Osteocyte (in vitro differentiated cells): Measurements from ENCODE around the gene TRIM14. TPM values are rescaled to one million over a fixed set of nuclear protein-coding genes. Genes with fewer than 3 reads are reported as not detected.

ENCODE experiments used
- DNase-seq: peaks from one replicate; pipeline ENCODE4 v3.0.0; 2021; ENCODE audit warnings: mixed read lengths; ENCODE audit not compliant: unreplicated experiment; ENCODE audit errors: extremely low spot score
- H3K27ac Mint-ChIP-seq: one replicate; pipeline ENCODE4 v1.8.0; 2021; ENCODE audit warnings: mild to moderate bottlenecking, mixed read lengths; ENCODE audit not compliant: unreplicated experiment
- H3K27me3 Mint-ChIP-seq: one replicate; pipeline ENCODE4 v1.8.0; 2021; ENCODE audit warnings: mixed read lengths; ENCODE audit not compliant: unreplicated experiment
- H3K36me3 Mint-ChIP-seq: one replicate; pipeline ENCODE4 v1.8.0; 2021; ENCODE audit warnings: mixed read lengths; ENCODE audit not compliant: unreplicated experiment
- H3K4me1 Mint-ChIP-seq: one replicate; pipeline ENCODE4 v1.8.0; 2021; ENCODE audit warnings: mixed read lengths; ENCODE audit not compliant: unreplicated experiment
- H3K4me3 Mint-ChIP-seq: one replicate; pipeline ENCODE4 v1.8.0; 2021; ENCODE audit warnings: mild to moderate bottlenecking, moderate library complexity, mixed read lengths; ENCODE audit not compliant: unreplicated experiment
- H3K9me3 Mint-ChIP-seq: one replicate; pipeline ENCODE4 v1.8.0; 2021; ENCODE audit warnings: mixed read lengths; ENCODE audit not compliant: unreplicated experiment
- CTCF ChIP-seq: fragments of 200-600 bp; sonication (generic); IDR thresholded peaks from 2 replicates; pipeline ENCODE4 v1.5.0; 2021; ENCODE audit warnings: antibody characterized with exemption, mild to moderate bottlenecking, moderate library complexity
- total RNA-seq: library from RNA; stranded (reverse); gene quantifications from 2 replicates; pipeline ENCODE4 v1.2.1, GENCODE V29; 2021

TRIM14 gene
- total RNA-seq, 1 donor from 2014 or later = 0.48 TPM

GRCh38 chr9:98101868-98102273 is 17.2 kb downstream of the TRIM14 start:
- H3K36me3 Mint-ChIP-seq = no peaks in the 10 kb centered on the region
- no peaks in the 10 kb centered on the region for H3K27me3 Mint-ChIP-seq
- TF ChIP-seq CTCF = no peak
- H3K27ac Mint-ChIP-seq = no peak overlapping the region
- no peak for DNase-seq
- no peaks in the 10 kb centered on the region for H3K9me3 Mint-ChIP-seq
- H3K4me1 Mint-ChIP-seq = no peaks in the 10 kb centered on the region
- H3K4me3 Mint-ChIP-seq = no peak overlapping the region

- TF ChIP-seq CTCF = no peak
- DNase-seq = no peak
- Mint-ChIP-seq H3K27me3 (no peaks in the 10 kb centered on the region), H3K4me3 (no peak overlapping the region), H3K4me1 (no peaks in the 10 kb centered on the region), H3K36me3 (no peaks in the 10 kb centered on the region), H3K27ac (no peak overlapping the region), H3K9me3 (no peaks in the 10 kb centered on the region)
Measured at GRCh38 chr9:98101416-98101815, 17.6 kb downstream of the TRIM14 start.

- TF ChIP-seq CTCF = no peak
- Mint-ChIP-seq H3K4me1 (no peaks in the 10 kb centered on the region), H3K27me3 (no peaks in the 10 kb centered on the region), H3K9me3 (no peaks in the 10 kb centered on the region), H3K36me3 (no peaks in the 10 kb centered on the region), H3K27ac (no peak overlapping the region), H3K4me3 (no peak overlapping the region)
- DNase-seq = no peak
Measured at GRCh38 chr9:98100456-98100855, 18.6 kb downstream of the TRIM14 start.

GRCh38 chr9:98099898-98100297 is 19.1 kb downstream of the TRIM14 start:
- DNase-seq = no peak
- H3K36me3 Mint-ChIP-seq = no peaks in the 10 kb centered on the region
- no peaks in the 10 kb centered on the region for H3K4me1 Mint-ChIP-seq
- H3K9me3 Mint-ChIP-seq = no peaks in the 10 kb centered on the region
- no peaks in the 10 kb centered on the region for H3K27me3 Mint-ChIP-seq
- H3K27ac Mint-ChIP-seq = no peak overlapping the region
- no peak overlapping the region for H3K4me3 Mint-ChIP-seq
- no peak for TF ChIP-seq CTCF

GRCh38 chr9:98099346-98099745 is 19.7 kb downstream of the TRIM14 start:
- H3K27ac Mint-ChIP-seq = no peak overlapping the region
- no peaks in the 10 kb centered on the region for H3K4me1 Mint-ChIP-seq
- DNase-seq = no peak
- no peak overlapping the region for H3K4me3 Mint-ChIP-seq
- no peaks in the 10 kb centered on the region for H3K27me3 Mint-ChIP-seq
- H3K36me3 Mint-ChIP-seq = no peaks in the 10 kb centered on the region
- TF ChIP-seq CTCF = no peak
- H3K9me3 Mint-ChIP-seq = no peaks in the 10 kb centered on the region
